Liver (tissue), 9 donors: ENCODE data around the gene VN1R4. TPM values are rescaled to one million over a fixed set of nuclear protein-coding genes. Genes with fewer than 3 reads are reported as not detected.

ENCODE experiments used
- DNase-seq: peaks from one replicate; pipeline ENCODE4 v3.0.0-alpha.2; 2017; ENCODE audit warnings: low spot score
- H3K27ac ChIP-seq, 2 donors: one replicate each; pipeline ENCODE4 v1.7.0; 2013; ENCODE audit warnings: inconsistent platforms in 2 of 2, low read length in 2 of 2, control low read depth in 1 of 2, low read depth in 1 of 2, mild to moderate bottlenecking in 1 of 2
- H3K27me3 ChIP-seq, 4 donors: one replicate each; pipeline versions ENCODE4 v1.6.1 to v1.7.0; 2013; ENCODE audit warnings: low read length in 3 of 4, inconsistent platforms in 1 of 4, mild to moderate bottlenecking in 1 of 4, moderate library complexity in 1 of 4; ENCODE audit not compliant: control insufficient read depth in 4 of 4, insufficient read depth in 4 of 4
- H3K36me3 ChIP-seq, 4 donors: one replicate each; pipeline versions ENCODE4 v1.6.1 to v1.7.0; 2013; ENCODE audit warnings: low read length in 3 of 4, mild to moderate bottlenecking in 3 of 4, low read depth in 1 of 4, moderate library complexity in 1 of 4; ENCODE audit not compliant: control insufficient read depth in 4 of 4, insufficient read depth in 3 of 4
- H3K4me1 ChIP-seq, 4 donors: one replicate each; pipeline versions ENCODE4 v1.6.1 to v1.7.0; 2013; ENCODE audit warnings: low read length in 3 of 4, mild to moderate bottlenecking in 3 of 4, moderate library complexity in 1 of 4; ENCODE audit not compliant: control insufficient read depth in 4 of 4, insufficient read depth in 4 of 4
- H3K4me3 ChIP-seq, 3 donors: one replicate each; pipeline versions ENCODE4 v1.6.1 to v1.7.0; 2013; ENCODE audit warnings: low read length in 3 of 3, control low read depth in 1 of 3, low read depth in 1 of 3, mild to moderate bottlenecking in 1 of 3
- H3K9ac ChIP-seq, 2 donors: one replicate each; pipeline ENCODE4 v1.7.0; 2013; ENCODE audit warnings: low read length in 2 of 2, mild to moderate bottlenecking in 2 of 2, moderate library complexity in 2 of 2, control low read depth in 1 of 2, low read depth in 1 of 2
- H3K9me3 ChIP-seq, 4 donors: one replicate each; pipeline versions ENCODE4 v1.6.1 to v1.7.0; 2013; ENCODE audit warnings: low read length in 3 of 4; ENCODE audit not compliant: control insufficient read depth in 4 of 4
- CTCF ChIP-seq: fragments of 150-350 bp; IDR thresholded peaks from 2 replicates; pipeline ENCODE4 v1.5.1; 2017; ENCODE audit warnings: improper control_type of control experiment, low read depth, low read length; ENCODE audit not compliant: missing input control
- FOXA1 ChIP-seq: IDR thresholded peaks from 2 replicates; pipeline ENCODE4 v1.6.1; 2016; ENCODE audit warnings: antibody characterized with exemption
- FOXA2 ChIP-seq: IDR thresholded peaks from 2 replicates; pipeline ENCODE4 v1.6.1; 2016; ENCODE audit warnings: antibody characterized with exemption
- GABPA ChIP-seq, 2 donors: IDR thresholded peaks in 1 of 2; conservative IDR thresholded peaks in 1 of 2; 2 replicates each; pipeline ENCODE4 v1.6.1; 2016; ENCODE audit warnings: antibody characterized with exemption in 2 of 2, mild to moderate bottlenecking in 1 of 2, moderate library complexity in 1 of 2
- HNF4G ChIP-seq: IDR thresholded peaks from 2 replicates; pipeline ENCODE4 v1.6.1; 2016; ENCODE audit warnings: antibody characterized with exemption
- JUND ChIP-seq, 2 donors: IDR thresholded peaks; 2 replicates each; pipeline ENCODE4 v1.6.1; 2016; ENCODE audit warnings: antibody characterized with exemption in 2 of 2
- MAX ChIP-seq: IDR thresholded peaks from 2 replicates; pipeline ENCODE4 v1.6.1; 2016; ENCODE audit warnings: antibody characterized with exemption
- NR2F2 ChIP-seq: IDR thresholded peaks from 2 replicates; pipeline ENCODE4 v1.6.1; 2016; ENCODE audit warnings: antibody characterized with exemption
- RAD21 ChIP-seq, 2 donors: IDR thresholded peaks; 2 replicates each; pipeline ENCODE4 v1.6.1; 2016; ENCODE audit warnings: antibody characterized with exemption in 2 of 2, mild to moderate bottlenecking in 2 of 2
- REST ChIP-seq: IDR thresholded peaks from 2 replicates; pipeline ENCODE4 v1.6.1; 2016; ENCODE audit warnings: antibody characterized with exemption, mild to moderate bottlenecking
- RXRA ChIP-seq, 2 donors: IDR thresholded peaks; 2 replicates each; pipeline ENCODE4 v1.6.1; 2017 to 2018; ENCODE audit warnings: antibody characterized with exemption in 2 of 2, mild to moderate bottlenecking in 1 of 2
- SP1 ChIP-seq: IDR thresholded peaks from 2 replicates; pipeline ENCODE4 v1.6.1; 2018; ENCODE audit warnings: antibody characterized with exemption, mild to moderate bottlenecking
- TAF1 ChIP-seq: conservative IDR thresholded peaks from 2 replicates; pipeline ENCODE4 v1.6.1; 2016; ENCODE audit warnings: antibody characterized with exemption, mild to moderate bottlenecking
- ZBTB33 ChIP-seq: IDR thresholded peaks from 2 replicates; pipeline ENCODE4 v1.6.1; 2016; ENCODE audit warnings: antibody characterized with exemption
- WGBS: extraction: QIAGEN DNeasy Blood & Tissue Kit; methylation state at CpG from one replicate; pipeline ENCODE4 v1.1.7; 2013; 5-methylcytosine and 5-hydroxymethylcytosine counted together
- polyA plus RNA-seq, 2 donors: library from polyadenylated mRNA; stranded (reverse) in 1 of 2; unstranded in 1 of 2; fragments of 200-250 nt in 1 of 2; fragments of >200 nt in 1 of 2; fragmentation: Nextera tagmentation in 1 of 2; extraction: Ambion mirVana in 1 of 2; gene quantifications; one replicate each; pipeline versions ENCODE4 v1.2.1 to v1.2.3, GENCODE V29; 2013 to 2015
- total RNA-seq, 2 donors: library from RNA; depleted of rRNA; stranded (reverse); fragments of >200 nt; gene quantifications; one replicate each; pipeline ENCODE4 v1.2.3, GENCODE V29; 2014
- donor health status: healthy.
- donor health status: healthy.
- donor health status: healthy.
- donor health status: healthy.
- donor health status: healthy.

Gene VN1R4
- total and polyA plus RNA-seq, 4 donors: not detected

- WGBS: 69% methylated on average over 7 of the region's 7 CpGs
- DNase-seq: no peak
- H3K4me3 ChIP-seq: peak overlapping the region in 1 of 3 donors; percentile 23
- H3K9ac ChIP-seq: no peak overlapping the region
- no peak for TF ChIP-seq NR2F2
- TF ChIP-seq FOXA2: no peak
- no peak for TF ChIP-seq MAX
- TF ChIP-seq ZBTB33: no peak
- no peak for TF ChIP-seq SP1
- H3K9me3 ChIP-seq: peaks cover 17 to 39% (median 24%) of the 10 kb centered on the region in 4 donors
- no peaks in the 10 kb centered on the region for H3K27me3 ChIP-seq
- no peaks in the 10 kb centered on the region for H3K4me1 ChIP-seq
- no peaks in the 10 kb centered on the region for H3K36me3 ChIP-seq
- no peak overlapping the region for H3K27ac ChIP-seq
Observed at GRCh38 chr19:53294786-53295441, 27.4 kb upstream of the VN1R4 start.

GRCh38 chr19:53290758-53291549 lies 23.4 kb upstream of the VN1R4 start:
- Histone ChIP-seq H3K27me3 (no peaks in the 10 kb centered on the region), H3K4me3 (peak overlapping the region in 1 of 3 donors; percentile 17), H3K4me1 (no peaks in the 10 kb centered on the region), H3K36me3 (no peaks in the 10 kb centered on the region), H3K9me3 (peaks cover 17 to 34% (median 22%) of the 10 kb centered on the region in 4 donors), H3K27ac (no peak overlapping the region), H3K9ac (no peak overlapping the region)
- TF ChIP-seq ZBTB33 (no peak), MAX (no peak), FOXA1 (no peak), JUND (IDR thresholded peaks at IDR 0.05) (no peak), RXRA (IDR thresholded peaks at IDR 0.05) (no peak), TAF1 (no peak), RAD21 (IDR thresholded peaks at IDR 0.05) (no peak), REST (no peak), NR2F2 (no peak), CTCF (no peak), HNF4G (no peak), SP1 (no peak), GABPA (IDR thresholded peaks at IDR 0.05 in 1 of 2, conservative IDR thresholded peaks at IDR 0.05 in 1 of 2) (no peak)
- 86% methylated on average over 47 of the region's 47 CpGs for WGBS
- no peak for DNase-seq
